Bone marrow (tissue), 2 donors: ENCODE measurements around the gene ADAM15.

Experiments
- DNase-seq, 2 donors: peaks; one replicate each; lab custom pipeline; 2025; lab: John Stamatoyannopoulos, UW

Gene ADAM15

DNA sequence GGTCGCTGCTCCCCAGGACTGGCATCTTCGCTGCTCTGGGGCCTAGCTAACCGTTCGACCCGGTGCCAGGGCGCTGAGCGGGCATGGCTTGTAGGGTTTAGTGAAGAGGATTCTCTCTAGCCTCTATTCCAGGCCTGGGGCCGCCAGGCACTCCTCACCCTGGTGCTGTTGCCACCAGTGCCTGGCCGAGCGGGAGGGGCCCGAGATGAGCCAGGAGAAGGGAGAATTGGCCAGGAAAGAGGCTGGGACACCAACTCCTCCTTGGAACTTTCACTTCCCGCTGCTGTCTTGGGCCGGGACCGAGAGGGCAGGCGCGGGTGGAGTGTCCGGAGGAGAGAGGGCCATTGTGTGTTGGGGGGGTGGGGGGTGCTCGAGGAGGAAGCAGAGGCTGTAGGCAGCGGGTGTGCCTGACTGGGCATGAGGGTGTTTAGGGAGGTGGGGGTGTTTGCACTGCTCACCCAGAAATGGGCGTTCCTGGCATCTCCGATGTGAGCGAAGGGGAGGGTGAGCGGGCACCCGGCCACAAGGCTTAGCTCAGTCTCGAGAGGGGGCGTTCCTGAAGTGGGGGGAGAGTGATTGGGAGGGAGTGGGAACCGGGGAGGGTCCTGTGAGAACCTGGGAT, 772 bp downstream of the ADAM15 start:
- peak in 1 of 2 donors; percentile 29 for DNase-seq

GRCh38 chr1:155052439-155053395, 1.6 kb downstream of the ADAM15 start:
- DNase-seq = peak in 1 of 2 donors; percentile 47

DNA sequence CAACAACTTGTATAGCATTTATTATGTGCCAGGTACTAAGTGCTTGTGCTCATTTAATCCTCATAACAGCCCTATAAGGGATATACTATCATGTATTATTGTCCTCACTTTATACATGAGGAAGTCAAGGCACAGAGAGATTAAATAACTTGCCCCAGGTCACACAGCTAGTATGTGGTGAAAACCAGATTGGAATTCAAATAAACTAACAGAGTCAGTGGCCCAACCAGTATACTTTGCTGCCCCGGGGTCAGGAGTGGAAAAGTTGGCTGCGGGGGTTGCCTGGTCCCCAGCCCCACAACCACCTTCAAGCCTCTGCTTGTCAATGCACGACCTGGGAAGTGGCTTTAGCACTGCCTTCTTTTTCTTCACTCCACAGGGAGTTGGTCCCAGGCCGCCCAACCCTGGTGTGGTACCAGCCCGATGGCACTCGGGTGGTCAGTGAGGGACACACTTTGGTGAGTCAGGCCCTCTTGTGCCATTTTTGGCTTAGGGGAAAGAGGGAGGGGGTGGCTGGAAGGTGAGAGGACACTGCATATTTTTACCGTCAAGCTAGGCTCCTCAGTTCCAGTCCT, 2.5 kb downstream of the ADAM15 start:
- no peak for DNase-seq

DNA sequence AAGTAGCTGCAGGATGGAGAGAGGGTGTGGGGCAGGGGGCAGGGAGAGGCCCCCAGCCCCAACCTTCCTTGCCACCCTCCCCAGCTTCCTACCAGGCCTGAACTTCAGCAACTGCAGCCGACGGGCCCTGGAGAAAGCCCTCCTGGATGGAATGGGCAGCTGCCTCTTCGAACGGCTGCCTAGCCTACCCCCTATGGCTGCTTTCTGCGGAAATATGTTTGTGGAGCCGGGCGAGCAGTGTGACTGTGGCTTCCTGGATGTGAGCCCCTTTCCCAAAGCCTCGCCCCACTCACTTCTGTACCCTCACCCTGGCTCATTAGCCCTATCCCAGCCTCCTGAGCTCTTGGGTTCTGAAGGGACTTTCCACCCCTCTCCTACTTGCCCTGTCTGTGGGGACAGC, 6.0 kb downstream of the ADAM15 start:
- no peak for DNase-seq

GRCh38 chr1:155057788-155058211, 6.7 kb downstream of the ADAM15 start:
- DNase-seq = no peak

- no peak for DNase-seq
Observed at GRCh38 chr1:155060736-155061135, 9.6 kb downstream of the ADAM15 start.

- peak; percentile 38 to 71 for DNase-seq
Observed at GRCh38 chr1:155061381-155062150, 10.4 kb downstream of the ADAM15 start.

DNA sequence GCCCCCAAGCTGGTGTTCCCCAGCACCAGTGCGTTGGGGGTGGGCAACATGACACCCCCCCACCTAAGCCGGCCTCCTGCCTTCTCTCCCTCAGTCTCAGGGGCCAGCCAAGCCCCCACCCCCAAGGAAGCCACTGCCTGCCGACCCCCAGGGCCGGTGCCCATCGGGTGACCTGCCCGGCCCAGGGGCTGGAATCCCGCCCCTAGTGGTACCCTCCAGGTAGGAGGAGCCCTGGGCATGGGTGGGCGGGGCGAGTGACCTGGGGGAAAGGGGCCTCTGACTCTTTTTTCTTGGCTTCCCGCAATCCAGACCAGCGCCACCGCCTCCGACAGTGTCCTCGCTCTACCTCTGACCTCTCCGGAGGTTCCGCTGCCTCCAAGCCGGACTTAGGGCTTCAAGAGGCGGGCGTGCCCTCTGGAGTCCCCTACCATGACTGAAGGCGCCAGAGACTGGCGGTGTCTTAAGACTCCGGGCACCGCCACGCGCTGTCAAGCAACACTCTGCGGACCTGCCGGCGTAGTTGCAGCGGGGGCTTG, 11.1 kb downstream of the ADAM15 start:
- no peak for DNase-seq

DNA sequence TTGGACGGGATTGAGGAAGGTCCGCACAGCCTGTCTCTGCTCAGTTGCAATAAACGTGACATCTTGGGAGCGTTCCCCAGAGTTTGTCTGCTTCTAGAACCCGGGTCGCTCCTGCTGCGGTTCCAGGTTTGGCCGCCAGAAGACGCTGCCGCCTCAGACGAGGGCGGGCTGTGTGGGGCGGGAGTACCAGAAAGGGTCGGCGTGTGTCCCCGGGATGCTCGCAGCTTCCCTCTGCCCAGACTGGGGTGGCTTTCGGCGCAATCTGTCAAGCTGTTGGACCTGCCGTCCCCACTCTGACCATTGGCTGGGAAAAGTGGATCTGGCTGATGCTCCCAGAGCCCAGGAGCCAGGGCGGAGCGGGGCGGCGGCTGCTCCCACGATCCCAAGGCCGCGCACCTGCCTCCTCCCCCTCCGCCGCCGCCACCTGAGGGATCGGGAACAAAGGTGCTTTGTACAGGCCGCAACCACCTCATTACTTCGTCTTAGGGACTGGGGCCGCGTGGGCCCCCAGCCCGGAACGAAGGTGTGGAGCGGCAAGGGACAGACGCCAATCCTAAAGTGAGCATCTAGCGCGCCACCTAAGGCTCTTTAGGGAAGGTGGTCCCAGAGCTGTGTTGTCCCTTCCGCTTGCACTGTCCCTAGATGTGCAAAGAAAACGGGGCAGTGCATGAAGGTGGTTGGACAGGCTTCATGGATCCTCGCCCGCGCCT, 11.7 kb downstream of the ADAM15 start:
- peak; percentile 17 to 39 for DNase-seq

GRCh38 chr1:155063550-155064110, 12.5 kb downstream of the ADAM15 start, which contains the start of gene EFNA4:
Gene EFNA4, plus strand, starts transcription at chr1:155063740. Its CDS starts 84 bp downstream, at chr1:155063824.
- DNase-seq = peak; percentile 27 to 85

DNA sequence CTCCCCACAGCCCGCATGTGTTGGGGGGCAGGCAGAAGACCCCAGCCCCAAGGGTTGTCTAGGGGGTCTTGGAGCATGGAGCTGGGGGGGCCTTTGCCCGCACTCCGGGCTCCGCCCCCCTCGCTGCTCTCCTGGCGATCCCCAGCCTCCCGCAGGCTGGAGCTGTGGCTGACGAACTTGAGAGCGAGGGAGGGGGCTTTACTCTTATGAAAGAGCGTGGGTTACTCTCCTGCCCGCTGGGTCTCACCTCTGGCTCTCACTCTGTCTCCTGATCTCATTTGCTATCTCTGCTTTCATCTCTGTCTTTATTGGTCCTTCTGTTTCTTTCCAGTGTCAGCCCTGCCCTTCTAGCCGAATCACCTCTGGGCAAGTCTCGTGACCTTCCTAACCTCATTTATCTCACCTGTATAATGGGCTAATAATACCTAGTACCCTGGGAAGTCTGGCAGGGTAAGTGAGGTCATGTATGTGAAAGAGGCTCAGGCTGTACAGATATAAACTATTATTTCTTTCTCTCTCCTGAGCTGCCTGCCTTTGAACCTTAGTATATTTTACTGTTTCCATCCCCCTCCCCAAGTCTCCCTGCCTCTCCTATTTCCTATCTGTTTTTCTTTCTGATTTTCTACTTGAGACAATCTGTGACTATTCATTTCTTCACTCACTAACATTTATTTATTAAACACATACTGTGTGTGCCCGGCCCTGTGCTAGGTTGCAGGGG, 13.2 kb downstream of the ADAM15 start:
- DNase-seq = no peak

- DNase-seq = no peak
Observed at GRCh38 chr1:155064832-155065429, 13.8 kb downstream of the ADAM15 start.

GRCh38 chr1:155066777-155067176, 15.7 kb downstream of the ADAM15 start:
- no peak for DNase-seq

DNA sequence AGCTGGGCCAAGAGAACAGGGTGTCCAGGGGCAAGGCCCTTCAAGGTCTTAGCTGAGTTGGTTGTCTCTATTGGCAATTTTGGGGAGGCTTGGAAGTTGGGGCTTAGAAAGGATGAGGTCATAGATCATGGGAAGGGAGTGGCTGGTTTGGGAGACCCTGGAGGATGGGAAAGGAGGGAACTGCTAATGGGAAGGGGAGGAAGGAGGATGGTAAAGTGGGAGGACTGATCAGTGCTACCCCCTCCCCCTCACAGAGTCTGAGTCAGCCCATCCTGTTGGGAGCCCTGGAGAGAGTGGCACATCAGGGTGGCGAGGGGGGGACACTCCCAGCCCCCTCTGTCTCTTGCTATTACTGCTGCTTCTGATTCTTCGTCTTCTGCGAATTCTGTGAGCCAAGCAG, 17.5 kb downstream of the ADAM15 start:
- DNase-seq = no peak

DNA sequence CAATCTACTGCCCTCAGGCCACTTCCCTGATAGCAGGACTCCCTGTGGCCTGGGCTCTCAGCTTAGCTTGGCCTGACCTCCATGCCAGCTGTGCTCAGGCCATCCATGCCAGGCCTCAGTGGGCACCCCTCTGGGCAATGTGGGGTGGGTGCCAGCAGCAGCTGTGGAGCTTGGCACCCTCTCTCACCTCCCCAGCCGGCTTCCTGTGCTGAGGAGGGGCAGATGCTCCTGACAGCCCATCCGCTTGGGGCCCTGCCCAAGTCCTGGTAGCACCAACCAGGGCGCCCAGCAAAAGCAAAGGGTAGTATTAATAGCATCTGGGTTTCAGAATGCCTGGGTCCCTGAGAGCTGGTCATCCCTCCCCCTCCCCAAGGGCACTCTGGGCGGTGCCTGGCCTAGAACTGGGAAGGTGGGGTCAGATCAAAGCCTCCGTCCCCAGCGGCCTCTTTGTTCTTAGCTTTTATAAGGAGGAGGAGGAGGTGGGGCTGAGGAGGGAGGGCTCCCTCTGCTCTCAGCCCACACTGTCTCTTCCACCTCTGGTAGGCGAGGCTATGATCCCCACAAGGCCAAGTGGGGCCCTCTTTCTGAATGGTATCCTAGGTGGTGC, 18.5 kb downstream of the ADAM15 start:
- DNase-seq = no peak

- no peak for DNase-seq
Observed at GRCh38 chr1:155070158-155070621, 19.1 kb downstream of the ADAM15 start.

DNA sequence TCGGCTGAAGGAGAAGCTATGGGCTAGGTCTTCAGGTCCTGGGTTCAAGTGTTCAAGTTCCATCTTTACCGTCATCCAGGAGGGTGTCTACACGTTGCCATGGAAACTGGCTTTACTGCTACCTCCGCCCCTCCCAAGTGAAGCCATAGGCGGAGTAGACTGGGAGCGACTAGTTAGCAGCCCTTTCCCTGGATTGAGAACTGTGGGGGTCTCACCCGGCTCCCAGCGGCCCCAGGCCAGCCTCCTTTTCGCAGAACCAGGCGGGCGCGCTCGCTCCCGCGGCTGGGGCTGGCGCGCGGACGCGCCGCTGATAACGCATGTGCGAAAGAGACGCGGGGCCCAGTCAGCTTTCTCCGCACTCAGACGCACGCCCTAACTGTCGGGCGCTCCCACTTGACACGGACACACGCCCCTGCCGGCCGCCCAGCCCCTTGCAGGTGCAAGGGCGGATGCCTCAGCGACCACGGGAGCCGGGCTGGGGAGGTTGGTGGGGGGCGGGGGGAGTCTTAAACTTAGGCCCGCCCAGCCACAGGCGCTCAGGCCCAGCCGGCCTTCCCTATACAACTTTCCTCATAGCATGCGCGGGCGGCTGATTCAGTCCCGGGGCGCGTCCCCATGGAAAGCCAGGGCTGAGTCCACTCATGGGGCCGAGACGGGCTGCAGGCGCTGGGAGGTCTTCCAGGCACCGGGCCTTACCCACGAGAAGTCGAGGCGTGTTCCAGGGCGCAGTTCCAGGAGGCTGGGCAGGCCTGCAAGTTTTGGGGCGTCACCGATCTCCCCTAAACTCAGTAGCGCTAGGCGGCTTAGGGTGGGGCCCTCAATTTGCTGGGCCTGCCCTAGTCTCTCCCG, 19.8 kb downstream of the ADAM15 start:
- peak; percentile 34 to 35 for DNase-seq

- DNase-seq = no peak
Observed at GRCh38 chr1:155071701-155072100, 20.6 kb downstream of the ADAM15 start.
